IMR-90 (cell line): Measurements from ENCODE around the gene SLC35B4. TPM values are rescaled to one million over a fixed set of nuclear protein-coding genes. Genes with fewer than 3 reads are reported as not detected.

ENCODE experiments used
- ATAC-seq: fragments of 200-7000 bp; cut with Tn5 transposase; 2 replicates; pipeline ENCODE4 v1.9.1; 2020; ENCODE audit warnings: low read depth, mild to moderate bottlenecking, moderate library complexity
- BruUV-seq: library from RNA; stranded (reverse); fragments of 400-500 nt; replicated peaks from 2 replicates; lab custom pipeline; 2021; lab: Mats Ljungman, UMichigan
- CTCF ChIA-PET: fragments of 300-600 bp; formaldehyde crosslinking; extraction: SDS; loops from one replicate; lab custom pipeline; 2021; ENCODE audit warnings: antibody characterized with exemption; lab: Yijun Ruan, JAX
- POLR2A ChIA-PET: fragments of 300-600 bp; sonication (Branson Sonifier 250); formaldehyde crosslinking; loops from one replicate; lab custom pipeline; 2022; ENCODE audit warnings: antibody characterized with exemption; ENCODE audit not compliant: unreplicated experiment; lab: Charles Lee
- DNase-seq: peaks from one replicate; pipeline ENCODE4 v3.0.0; 2013
- H2AFZ ChIP-seq: replicated peaks from 2 replicates; pipeline ENCODE3; 2013; ENCODE audit warnings: low read length, mild to moderate bottlenecking; ENCODE audit not compliant: poor library complexity
- H2AK5ac ChIP-seq: 2 replicates; pipeline ENCODE4 v1.6.1; 2013; ENCODE audit warnings: low read depth, low read length, inconsistent platforms
- H2AK9ac ChIP-seq: replicated peaks from 2 replicates; pipeline ENCODE3; 2013; ENCODE audit warnings: mild to moderate bottlenecking, low read depth, low read length, moderate library complexity; ENCODE audit not compliant: poor library complexity
- H2BK120ac ChIP-seq: 2 replicates; pipeline ENCODE4 v1.6.1; 2013; ENCODE audit warnings: low read depth, low read length, inconsistent platforms
- H2BK15ac ChIP-seq: 3 replicates; pipeline ENCODE4 v1.6.1; 2013; ENCODE audit warnings: low read depth, low read length, inconsistent platforms
- H2BK20ac ChIP-seq: 2 replicates; pipeline ENCODE4 v1.6.1; 2013; ENCODE audit warnings: low read depth, mild to moderate bottlenecking, inconsistent platforms, low read length, moderate library complexity
- H2BK5ac ChIP-seq: 2 replicates; pipeline ENCODE4 v1.6.1; 2013; ENCODE audit warnings: mild to moderate bottlenecking, low read depth, low read length, inconsistent platforms; ENCODE audit not compliant: poor library complexity, severe bottlenecking
- H3K14ac ChIP-seq: replicated peaks from 2 replicates; pipeline ENCODE4 v1.6.1; 2013; ENCODE audit warnings: low read depth, low read length, inconsistent platforms
- H3K18ac ChIP-seq: 2 replicates; pipeline ENCODE4 v1.6.1; 2013; ENCODE audit warnings: low read depth, low read length, control low read depth
- H3K23ac ChIP-seq: 2 replicates; pipeline ENCODE4 v1.6.1; 2013; ENCODE audit warnings: low read depth, low read length, inconsistent platforms
- H3K27ac ChIP-seq: 2 replicates; pipeline ENCODE4 v1.5.1; 2013; ENCODE audit warnings: mild to moderate bottlenecking, control low read depth, low read length; ENCODE audit not compliant: insufficient read depth
- H3K27me3 ChIP-seq: 2 replicates; pipeline ENCODE4 v1.6.1; 2013; ENCODE audit warnings: low read length; ENCODE audit not compliant: control insufficient read depth, insufficient read depth
- H3K36me3 ChIP-seq: 2 replicates; pipeline ENCODE4 v1.6.1; 2013; ENCODE audit warnings: low read length, mixed read lengths; ENCODE audit not compliant: control insufficient read depth, insufficient read depth
- H3K4ac ChIP-seq: 2 replicates; pipeline ENCODE4 v1.6.1; 2013; ENCODE audit warnings: low read depth, low read length, inconsistent platforms
- H3K4me1 ChIP-seq: 2 replicates; pipeline ENCODE4 v1.6.1; 2013; ENCODE audit warnings: low read length, mixed read lengths; ENCODE audit not compliant: control insufficient read depth, insufficient read depth
- H3K4me2 ChIP-seq: 2 replicates; pipeline ENCODE4 v1.6.1; 2013; ENCODE audit warnings: low read depth, mild to moderate bottlenecking, control low read depth, low read length, moderate library complexity
- H3K4me3 ChIP-seq: 2 replicates; pipeline ENCODE4 v1.5.1; 2013; ENCODE audit warnings: low read depth, mild to moderate bottlenecking, control low read depth, low read length, moderate library complexity; ENCODE audit not compliant: insufficient read depth
- H3K56ac ChIP-seq: 2 replicates; pipeline ENCODE4 v1.6.1; 2013; ENCODE audit warnings: low read length, inconsistent platforms; ENCODE audit not compliant: insufficient read depth; ENCODE audit errors: extremely low read depth
- H3K79me1 ChIP-seq, 2 experiments: 2 replicates each; pipeline ENCODE4 v1.6.1; 2013; ENCODE audit warnings: low read length in 2 of 2, inconsistent platforms in 1 of 2, low read depth in 1 of 2
- H3K9ac ChIP-seq: 2 replicates; pipeline ENCODE4 v1.6.1; 2013; ENCODE audit warnings: low read depth, low read length, control low read depth
- H3K9me1 ChIP-seq: 2 replicates; pipeline ENCODE4 v1.6.1; 2013; ENCODE audit warnings: low read length, inconsistent platforms; ENCODE audit not compliant: insufficient read depth
- H3K9me3 ChIP-seq: 2 replicates; pipeline ENCODE4 v1.6.1; 2013; ENCODE audit warnings: low read length; ENCODE audit not compliant: control insufficient read depth, insufficient read depth
- H4K20me1 ChIP-seq: 2 replicates; pipeline ENCODE4 v1.6.1; 2013; ENCODE audit warnings: low read length, inconsistent platforms; ENCODE audit not compliant: insufficient read depth
- H4K5ac ChIP-seq: 2 replicates; pipeline ENCODE4 v1.6.1; 2013; ENCODE audit warnings: mild to moderate bottlenecking, low read depth, low read length, control low read depth
- H4K8ac ChIP-seq, 2 experiments: 2 replicates each; pipeline ENCODE4 v1.6.1; 2013; ENCODE audit warnings: low read depth in 2 of 2, low read length in 2 of 2, control low read depth in 1 of 2, inconsistent platforms in 1 of 2
- H4K91ac ChIP-seq: 2 replicates; pipeline ENCODE4 v1.6.1; 2013; ENCODE audit warnings: low read depth, low read length, inconsistent platforms; ENCODE audit not compliant: insufficient read depth
- BHLHE40 ChIP-seq: fragments of 150-350 bp; IDR thresholded peaks from 2 replicates; pipeline ENCODE4 v1.6.1; 2016; ENCODE audit warnings: mild to moderate bottlenecking, low read depth, low read length
- CEBPB ChIP-seq: IDR thresholded peaks from 2 replicates; pipeline ENCODE4 v1.6.1; 2012; ENCODE audit warnings: low read depth, low read length, improper control_type of control experiment
- CHD1 ChIP-seq: IDR thresholded peaks from 2 replicates; pipeline ENCODE4 v1.6.1; 2012; ENCODE audit warnings: low read depth, low read length, improper control_type of control experiment
- ELK1 ChIP-seq: fragments of 150-350 bp; IDR thresholded peaks from 2 replicates; pipeline ENCODE4 v1.6.1; 2016; ENCODE audit warnings: low read depth, mild to moderate bottlenecking, low read length, moderate library complexity, borderline replicate concordance
- FOS ChIP-seq: fragments of 150-350 bp; IDR thresholded peaks from 2 replicates; pipeline ENCODE4 v1.6.1; 2016; ENCODE audit warnings: low read depth, low read length
- MAFK ChIP-seq: IDR thresholded peaks from 2 replicates; pipeline ENCODE4 v1.6.1; 2012; ENCODE audit warnings: low read depth, low read length, improper control_type of control experiment
- MAZ ChIP-seq: IDR thresholded peaks from 2 replicates; pipeline ENCODE4 v1.6.1; 2012; ENCODE audit warnings: low read depth, mild to moderate bottlenecking, low read length, improper control_type of control experiment, moderate library complexity, borderline replicate concordance
- MXI1 ChIP-seq: IDR thresholded peaks from 2 replicates; pipeline ENCODE4 v1.6.1; 2012; ENCODE audit warnings: low read depth, mild to moderate bottlenecking, low read length, moderate library complexity, borderline replicate concordance
- NFE2L2 ChIP-seq: fragments of 150-350 bp; IDR thresholded peaks from 2 replicates; pipeline ENCODE4 v1.6.1; 2016; ENCODE audit warnings: low read depth, mild to moderate bottlenecking, low read length
- RAD21 ChIP-seq: IDR thresholded peaks from 2 replicates; pipeline ENCODE4 v1.6.1; 2012; ENCODE audit warnings: low read length, improper control_type of control experiment
- RCOR1 ChIP-seq: IDR thresholded peaks from 2 replicates; pipeline ENCODE4 v1.6.1; 2012; ENCODE audit warnings: mild to moderate bottlenecking, low read length, improper control_type of control experiment; ENCODE audit not compliant: insufficient replicate concordance
- WGBS, 2 experiments: methylation state at CpG; one replicate each; pipeline versions ENCODE4 v1.1.5 to v1.1.7; 2013; ENCODE audit warnings: missing lambda C conversion rate in 2 of 2; ENCODE audit not compliant: insufficient read length in 1 of 2; ENCODE audit errors: extremely low coverage in 2 of 2; 5-methylcytosine and 5-hydroxymethylcytosine counted together
- dilution Hi-C: fragments of 300-500 bp; cut with HindIII; formaldehyde crosslinking; loops from one replicate; pipeline ENCODE4 v1.14.3; 2018; ENCODE audit warnings: low sequenced_read_pairs; ENCODE audit not compliant: unreplicated experiment
- in situ Hi-C: fragments of 300-500 bp; cut with MboI; formaldehyde crosslinking; loops from 3 replicates; pipeline ENCODE4 v1.14.3; 2019; ENCODE audit warnings: low sequenced_read_pairs, inconsistent platforms, mixed read lengths
- intact Hi-C: fragments of 100-400 bp; cut with micrococcal nuclease; formaldehyde crosslinking; loops from 2 replicates; pipeline ENCODE4 v1.10.0; 2022
- polyA plus RNA-seq, 3 experiments: library from polyadenylated mRNA; depleted of rRNA; stranded (reverse); fragments of >200 nt; gene quantifications; 2 replicates each; pipeline ENCODE4 v1.2.3, GENCODE V29; 2012; ENCODE audit warnings: low replicate concordance in 1 of 3
- total RNA-seq: library from RNA; depleted of rRNA; stranded (reverse); fragments of >200 nt; gene quantifications from 2 replicates; pipeline ENCODE4 v1.2.3, GENCODE V29; 2012
- TF ChIP-seq, protein P1 (sequence below): fragments of 150-350 bp; IDR thresholded peaks from 2 replicates; pipeline ENCODE4 v1.6.1; 2017; ENCODE audit warnings: mild to moderate bottlenecking, antibody characterized with exemption, low read length, low read depth

Gene SLC35B4
- total and polyA plus RNA-seq, 2 of the 4 experiments (the other 2 are of a cell fraction) = 10.0 to 15.6 TPM

DNA sequence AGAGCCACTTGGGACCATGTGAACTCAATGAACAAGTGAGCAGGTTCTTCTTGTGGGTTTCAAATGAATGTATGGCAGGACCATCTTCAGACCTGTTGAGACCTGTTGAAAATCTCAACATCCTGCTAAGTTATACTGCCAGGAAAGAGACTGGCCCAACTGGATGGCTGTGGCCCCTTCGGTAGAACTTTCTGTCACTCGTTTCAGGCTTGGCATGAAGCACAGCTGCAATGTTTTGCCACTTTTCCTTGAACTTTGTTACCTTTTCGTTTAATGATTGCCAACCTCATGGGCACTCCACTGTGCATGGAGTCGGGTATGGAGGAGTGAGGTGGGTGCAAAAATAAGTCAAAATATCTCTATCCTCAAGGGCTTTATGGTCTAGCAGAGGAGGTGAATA, 36.7 kb upstream of the SLC35B4 start:
- Histone ChIP-seq H3K36me3 (no peaks in the 10 kb centered on the region), H2AFZ (no peak overlapping the region), H2AK5ac (no peak overlapping the region), H3K4me2 (no peak overlapping the region), H3K56ac (no peak overlapping the region), H2BK120ac (no peak overlapping the region), H2BK5ac (no peak overlapping the region), H3K9me3 (no peaks in the 10 kb centered on the region; the same call in 1 of the 2 replicates), H2AK9ac (no peak overlapping the region), H3K9ac (no peak overlapping the region), H4K5ac (no peak overlapping the region), H4K20me1 (no peaks in the 10 kb centered on the region), H2BK20ac (no peak overlapping the region), H3K4me1 (no peaks in the 10 kb centered on the region), H4K91ac (no peak overlapping the region), H4K8ac (no peak overlapping the region), H3K4me3 (no peak overlapping the region), H3K79me1 (no peaks in the 10 kb centered on the region), H3K27ac (no peak overlapping the region), H3K18ac (no peak overlapping the region), H3K14ac (no peak overlapping the region), H3K23ac (no peak overlapping the region), H2BK15ac (no peak overlapping the region), H3K4ac (no peak overlapping the region), H3K9me1 (no peaks in the 10 kb centered on the region), H3K27me3 (peaks cover 11% of the 10 kb centered on the region; the same call in 1 of the 2 replicates)
- ChIA-PET POLR2A (no interaction called here), CTCF (interaction anchor here (0.7 kb wide), 1 partner anchor 37 kb away, joined by 4 read pairs; the partner anchor contains the start of gene SLC35B4)
- WGBS, 2 experiments = no CpG with 5 or more reads among the region's 4 CpGs
- no peak for DNase-seq
- ATAC-seq = no peak
- no TSS peak for BruUV-seq
- intact Hi-C loops = no loop called here
- TF ChIP-seq NFE2L2 (no peak), FOS (no peak), MAFK (no peak), RCOR1 (no peak), MXI1 (no peak), RAD21 (no peak), BHLHE40 (no peak), ELK1 (no peak), MAZ (no peak), CHD1 (no peak), CEBPB (no peak)
- TF ChIP-seq, protein P1, sequence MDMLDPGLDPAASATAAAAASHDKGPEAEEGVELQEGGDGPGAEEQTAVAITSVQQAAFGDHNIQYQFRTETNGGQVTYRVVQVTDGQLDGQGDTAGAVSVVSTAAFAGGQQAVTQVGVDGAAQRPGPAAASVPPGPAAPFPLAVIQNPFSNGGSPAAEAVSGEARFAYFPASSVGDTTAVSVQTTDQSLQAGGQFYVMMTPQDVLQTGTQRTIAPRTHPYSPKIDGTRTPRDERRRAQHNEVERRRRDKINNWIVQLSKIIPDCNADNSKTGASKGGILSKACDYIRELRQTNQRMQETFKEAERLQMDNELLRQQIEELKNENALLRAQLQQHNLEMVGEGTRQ = no peak
- dilution Hi-C loops = no loop called here
- in situ Hi-C loops = no loop called here
